SK-N-SH (cell line): ENCODE data around the gene PLOD3. TPM values are rescaled to one million over a fixed set of nuclear protein-coding genes. Genes with fewer than 3 reads are reported as not detected.

Source experiments
- CHD2 ChIP-seq: fragments of 150-350 bp; IDR thresholded peaks from 2 replicates; pipeline ENCODE4 v1.6.1; 2018; ENCODE audit warnings: low read length; ENCODE audit not compliant: partially characterized antibody
- CTCF ChIP-seq: fragments of 200-600 bp; sonication (generic); IDR thresholded peaks from 2 replicates; pipeline ENCODE4 v1.6.1; 2017; ENCODE audit warnings: antibody characterized with exemption, mild to moderate bottlenecking, moderate library complexity
- EP300 ChIP-seq, 2 experiments: IDR thresholded peaks; 2 replicates each; pipeline versions ENCODE4 v1.4.0 to v1.6.1; 2012; ENCODE audit warnings: borderline replicate concordance in 1 of 2, low read depth in 1 of 2, low read length in 1 of 2
- FOXJ3 ChIP-seq: sonication (generic); formaldehyde crosslinking; IDR thresholded peaks from 2 replicates; pipeline ENCODE4 v1.5.1; 2020; ENCODE audit warnings: mild to moderate bottlenecking, missing genetic modification reagents
- GABPA ChIP-seq: IDR thresholded peaks from 2 replicates; pipeline ENCODE4 v1.4.0; 2012; ENCODE audit warnings: low read depth, mild to moderate bottlenecking
- MEF2A ChIP-seq: IDR thresholded peaks from 2 replicates; pipeline ENCODE4 v1.4.0; 2012; ENCODE audit warnings: low read depth, borderline replicate concordance
- MXI1 ChIP-seq: IDR thresholded peaks from 2 replicates; pipeline ENCODE4 v1.6.1; 2012; ENCODE audit warnings: mild to moderate bottlenecking, low read depth, low read length, improper control_type of control experiment
- NRF1 ChIP-seq: IDR thresholded peaks from 2 replicates; pipeline ENCODE4 v1.6.1; 2012; ENCODE audit warnings: low read depth, mild to moderate bottlenecking, low read length
- RAD21 ChIP-seq: IDR thresholded peaks from 2 replicates; pipeline ENCODE4 v1.6.1; 2012; ENCODE audit warnings: mild to moderate bottlenecking, low read length
- RFX5 ChIP-seq: IDR thresholded peaks from 2 replicates; pipeline ENCODE4 v1.6.1; 2012; ENCODE audit warnings: mild to moderate bottlenecking, improper control_type of control experiment, low read length
- TAF1 ChIP-seq: IDR thresholded peaks from 2 replicates; pipeline ENCODE4 v1.6.1; 2012; ENCODE audit warnings: low read depth, mild to moderate bottlenecking, low read length, moderate library complexity, borderline replicate concordance
- USF1 ChIP-seq: IDR thresholded peaks from 2 replicates; pipeline ENCODE4 v1.4.0; 2012; ENCODE audit warnings: low read depth, borderline replicate concordance
- YY1 ChIP-seq: IDR thresholded peaks from 2 replicates; pipeline ENCODE4 v1.4.0; 2012; ENCODE audit warnings: low read depth, mild to moderate bottlenecking
- polyA plus RNA-seq, 3 experiments: library from polyadenylated mRNA; depleted of rRNA; stranded (reverse); fragments of >200 nt; gene quantifications; 2 replicates each; pipeline ENCODE4 v1.2.3, GENCODE V29; 2012
- TF ChIP-seq, protein P1 (sequence below): fragments of 150-350 bp; IDR thresholded peaks from 2 replicates; pipeline ENCODE4 v1.6.1; 2017; ENCODE audit warnings: antibody characterized with exemption, low read length, low read depth, borderline replicate concordance
- TF ChIP-seq, protein P2 (sequence below): fragments of 150-350 bp; IDR thresholded peaks from 2 replicates; pipeline ENCODE4 v1.6.1; 2016; ENCODE audit warnings: mild to moderate bottlenecking, low read depth, low read length

Gene PLOD3
- polyA plus RNA-seq, 1 of the 3 experiments (the other 2 are of a cell fraction) = 276 TPM

DNA sequence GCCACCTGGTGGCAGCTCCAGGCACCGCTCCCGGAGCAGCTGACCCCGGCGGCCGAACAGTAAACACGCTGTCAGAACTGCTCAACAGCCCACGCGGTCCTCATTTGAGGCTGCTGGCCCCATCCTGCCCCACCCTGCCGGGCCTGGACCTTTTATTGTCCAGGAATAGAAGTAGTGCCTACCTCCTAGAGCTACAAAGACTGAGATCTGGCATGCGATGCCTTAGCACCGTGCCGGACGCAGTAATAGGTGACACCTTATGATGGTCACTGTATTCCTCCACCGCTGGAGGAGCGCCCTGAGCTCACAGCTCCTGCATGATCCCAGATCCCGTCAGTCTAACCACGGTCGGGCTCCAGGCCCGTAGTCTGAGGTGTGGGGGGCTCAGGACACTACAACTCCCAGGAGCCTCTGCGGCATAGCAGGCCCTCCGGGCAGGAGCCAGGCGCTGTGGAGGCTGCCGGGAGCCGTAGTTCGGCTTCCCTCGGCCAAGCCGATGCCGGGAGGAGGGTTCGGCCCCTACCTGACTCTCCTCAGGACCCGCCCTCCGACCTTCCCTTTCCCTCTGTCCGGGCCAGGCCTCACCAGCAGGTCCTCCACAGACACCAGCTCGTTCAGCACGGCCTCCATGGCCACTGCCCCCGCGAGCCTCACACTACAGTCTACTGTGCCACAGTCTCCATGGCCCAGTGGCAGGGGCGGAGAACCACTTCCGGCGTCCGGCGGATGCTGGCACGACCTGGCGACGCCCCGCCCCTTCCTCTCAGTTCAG, 27.2 kb upstream of the PLOD3 start, which contains the start of gene FIS1 (continued):
- TF ChIP-seq CTCF = peak; percentile 98
- no peak for TF ChIP-seq NRF1
- TF ChIP-seq TAF1 = peak; percentile 61
- peak; percentile 78; the same call in 1 of the 2 replicates for TF ChIP-seq YY1
- no peak; the same call in 1 of the 2 replicates for TF ChIP-seq USF1
- peak; percentile 94 for TF ChIP-seq GABPA
- TF ChIP-seq MEF2A = no peak
- no peak; the same call in 1 of the 2 replicates for TF ChIP-seq RAD21
- TF ChIP-seq, protein P1, sequence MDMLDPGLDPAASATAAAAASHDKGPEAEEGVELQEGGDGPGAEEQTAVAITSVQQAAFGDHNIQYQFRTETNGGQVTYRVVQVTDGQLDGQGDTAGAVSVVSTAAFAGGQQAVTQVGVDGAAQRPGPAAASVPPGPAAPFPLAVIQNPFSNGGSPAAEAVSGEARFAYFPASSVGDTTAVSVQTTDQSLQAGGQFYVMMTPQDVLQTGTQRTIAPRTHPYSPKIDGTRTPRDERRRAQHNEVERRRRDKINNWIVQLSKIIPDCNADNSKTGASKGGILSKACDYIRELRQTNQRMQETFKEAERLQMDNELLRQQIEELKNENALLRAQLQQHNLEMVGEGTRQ = no peak
- peak; percentile 79 for TF ChIP-seq CHD2
- no peak for TF ChIP-seq EP300 (IDR thresholded peaks at IDR 0.05; ENCODE audit: borderline replicate concordance in 1 of 2, low read depth in 1 of 2, low read length in 1 of 2)
- TF ChIP-seq, protein P2, sequence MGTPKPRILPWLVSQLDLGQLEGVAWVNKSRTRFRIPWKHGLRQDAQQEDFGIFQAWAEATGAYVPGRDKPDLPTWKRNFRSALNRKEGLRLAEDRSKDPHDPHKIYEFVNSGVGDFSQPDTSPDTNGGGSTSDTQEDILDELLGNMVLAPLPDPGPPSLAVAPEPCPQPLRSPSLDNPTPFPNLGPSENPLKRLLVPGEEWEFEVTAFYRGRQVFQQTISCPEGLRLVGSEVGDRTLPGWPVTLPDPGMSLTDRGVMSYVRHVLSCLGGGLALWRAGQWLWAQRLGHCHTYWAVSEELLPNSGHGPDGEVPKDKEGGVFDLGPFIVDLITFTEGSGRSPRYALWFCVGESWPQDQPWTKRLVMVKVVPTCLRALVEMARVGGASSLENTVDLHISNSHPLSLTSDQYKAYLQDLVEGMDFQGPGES = no peak
- 0 out of 2 replicates have a peak, but pooled peaks have one; percentile 39 for TF ChIP-seq FOXJ3
- no peak for TF ChIP-seq RFX5
- peak; percentile 98 for TF ChIP-seq MXI1
